Esophagus squamous epithelium (tissue), 4 donors: ENCODE data around the gene EVA1C.

Experiments used
- CTCF ChIP-seq, 6 experiments: fragments of 450-650 bp in 4 of 6; fragments of 200-600 bp in 2 of 6; sonication (generic) in 2 of 6; IDR thresholded peaks; one replicate each; pipeline ENCODE4 v1.5.1; 2016 to 2019; ENCODE audit warnings: antibody characterized with exemption in 6 of 6, mild to moderate bottlenecking in 4 of 6, moderate library complexity in 4 of 6
- POLR2A ChIP-seq, 4 donors: fragments of 450-650 bp; IDR thresholded peaks; one replicate each; pipeline ENCODE4 v1.6.1; 2017; ENCODE audit warnings: antibody characterized with exemption in 4 of 4, mild to moderate bottlenecking in 4 of 4, moderate library complexity in 3 of 4

GRCh38 chr21:32391755-32392154 lies 20.8 kb upstream of the EVA1C start:
- TF ChIP-seq CTCF (IDR thresholded peaks at IDR 0.05) (no peak), POLR2A (IDR thresholded peaks at IDR 0.05) (no peak)
